ENCODE results near the gene ZSCAN1.

ZSCAN1 gene

DNA sequence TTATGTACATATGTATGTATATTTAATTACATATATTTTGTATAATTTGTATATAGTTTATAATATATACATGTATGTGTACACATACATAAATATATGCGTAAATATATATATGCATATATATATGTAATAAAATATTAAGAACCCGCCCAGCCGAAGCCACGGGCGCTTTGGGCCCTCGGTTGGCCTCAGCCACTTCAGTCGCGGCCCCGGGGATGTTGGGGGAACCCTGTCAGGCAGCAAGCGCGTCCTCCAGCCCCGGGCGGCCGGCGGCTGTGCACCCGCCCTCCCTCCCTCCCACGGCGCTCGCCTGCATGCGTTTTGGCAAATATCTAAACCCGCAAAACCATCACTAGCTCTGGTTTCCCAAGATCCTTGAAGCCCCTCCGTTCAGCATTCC, 23.3 kb upstream of the ZSCAN1 start:
- Histone ChIP-seq H3K27ac (ENCODE audit: low read depth, low read length) (no peak overlapping the region), H3K23ac (ENCODE audit: low read length) (no peak overlapping the region), H2AK5ac (ENCODE audit: low read length) (no peak overlapping the region), H4K5ac (ENCODE audit: low read length) (no peak overlapping the region), H3K4ac (ENCODE audit: low read depth, low read length) (no peak overlapping the region), H2BK5ac (ENCODE audit: low read length) (no peak overlapping the region), H3K4me3 (ENCODE audit: low read length) (no peak overlapping the region), H4K8ac (ENCODE audit: low read depth, low read length) (no peak overlapping the region), H2BK120ac (ENCODE audit: low read depth, low read length) (no peak overlapping the region), H2BK15ac (replicated peaks; ENCODE audit: low read depth) (no peak overlapping the region), H3K79me2 (ENCODE audit: control insufficient read depth, insufficient read depth, low read length) (no peaks in the 10 kb centered on the region), H3K4me1 (ENCODE audit: control insufficient read depth, low read depth, low read length) (no peaks in the 10 kb centered on the region), H3K56ac (ENCODE audit: low read length) (no peak overlapping the region), H3K4me2 (ENCODE audit: low read length) (no peak overlapping the region), H3K9ac (ENCODE audit: low read length) (no peak overlapping the region), H3K18ac (ENCODE audit: low read length) (no peak overlapping the region), H3K79me1 (ENCODE audit: low read length) (no peaks in the 10 kb centered on the region), H3K27me3 (ENCODE audit: insufficient read depth, low read length, poor library complexity) (no peaks in the 10 kb centered on the region), H3K36me3 (ENCODE audit: control insufficient read depth, insufficient read depth, low read length) (peaks cover 3% of the 10 kb centered on the region)
- no peak for DNase-seq
- WGBS (ENCODE audit: extremely low coverage, insufficient coverage, low lambda C conversion rate) = no CpG with 5 or more reads among the region's 22 CpGs

- peak; percentile 71 for DNase-seq
- no peak overlapping the region for H3K4me2 ChIP-seq (ENCODE audit: low read length)
- no peak overlapping the region for H2BK5ac ChIP-seq (ENCODE audit: low read length)
- no peak overlapping the region for H2AK5ac ChIP-seq (ENCODE audit: low read length)
- no peak overlapping the region for H3K23ac ChIP-seq (ENCODE audit: low read length)
- H3K18ac ChIP-seq (ENCODE audit: low read length) = no peak overlapping the region
- H3K79me2 ChIP-seq (ENCODE audit: control insufficient read depth, insufficient read depth, low read length) = no peaks in the 10 kb centered on the region
- H3K79me1 ChIP-seq (ENCODE audit: low read length) = no peaks in the 10 kb centered on the region
- no peak overlapping the region for H3K56ac ChIP-seq (ENCODE audit: low read length)
- no peak overlapping the region for H4K5ac ChIP-seq (ENCODE audit: low read length)
- H3K9ac ChIP-seq (ENCODE audit: low read length) = no peak overlapping the region
- no peaks in the 10 kb centered on the region for H3K36me3 ChIP-seq (ENCODE audit: control insufficient read depth, insufficient read depth, low read length)
- no peak overlapping the region for H4K8ac ChIP-seq (ENCODE audit: low read depth, low read length)
- H3K4me1 ChIP-seq (ENCODE audit: control insufficient read depth, low read depth, low read length) = no peaks in the 10 kb centered on the region
- no peaks in the 10 kb centered on the region for H3K27me3 ChIP-seq (ENCODE audit: insufficient read depth, low read length, poor library complexity)
- H3K4me3 ChIP-seq (ENCODE audit: low read length) = no peak overlapping the region
- no peak overlapping the region for H3K27ac ChIP-seq (ENCODE audit: low read depth, low read length)
- H2BK120ac ChIP-seq (ENCODE audit: low read depth, low read length) = no peak overlapping the region
- WGBS (ENCODE audit: extremely low coverage, insufficient coverage, low lambda C conversion rate) = no CpG with 5 or more reads among the region's 5 CpGs
- no peak overlapping the region for H2BK15ac ChIP-seq (replicated peaks; ENCODE audit: low read depth)
- H3K4ac ChIP-seq (ENCODE audit: low read depth, low read length) = no peak overlapping the region
Observed at GRCh38 chr19:58014141-58014540, 19.7 kb upstream of the ZSCAN1 start.

GRCh38 chr19:58020129-58020528, 13.7 kb upstream of the ZSCAN1 start:
- WGBS (ENCODE audit: extremely low coverage, insufficient coverage, low lambda C conversion rate) = no CpG with 5 or more reads among the region's 7 CpGs
- H3K79me2 ChIP-seq (ENCODE audit: control insufficient read depth, insufficient read depth, low read length) = no peaks in the 10 kb centered on the region
- no peaks in the 10 kb centered on the region for H3K79me1 ChIP-seq (ENCODE audit: low read length)
- no peaks in the 10 kb centered on the region for H3K27me3 ChIP-seq (ENCODE audit: insufficient read depth, low read length, poor library complexity)
- no peak overlapping the region for H2BK15ac ChIP-seq (replicated peaks; ENCODE audit: low read depth)
- no peak for DNase-seq
- no peak overlapping the region for H2BK120ac ChIP-seq (ENCODE audit: low read depth, low read length)
- no peak overlapping the region for H4K8ac ChIP-seq (ENCODE audit: low read depth, low read length)
- H3K4me1 ChIP-seq (ENCODE audit: control insufficient read depth, low read depth, low read length) = no peaks in the 10 kb centered on the region
- H3K9ac ChIP-seq (ENCODE audit: low read length) = no peak overlapping the region
- no peak overlapping the region for H3K18ac ChIP-seq (ENCODE audit: low read length)
- no peak overlapping the region for H3K4me2 ChIP-seq (ENCODE audit: low read length)
- H2BK5ac ChIP-seq (ENCODE audit: low read length) = no peak overlapping the region
- H3K4ac ChIP-seq (ENCODE audit: low read depth, low read length) = no peak overlapping the region
- no peak overlapping the region for H3K27ac ChIP-seq (ENCODE audit: low read depth, low read length)
- H3K23ac ChIP-seq (ENCODE audit: low read length) = no peak overlapping the region
- H3K56ac ChIP-seq (ENCODE audit: low read length) = no peak overlapping the region
- H2AK5ac ChIP-seq (ENCODE audit: low read length) = no peak overlapping the region
- H4K5ac ChIP-seq (ENCODE audit: low read length) = no peak overlapping the region
- H3K36me3 ChIP-seq (ENCODE audit: control insufficient read depth, insufficient read depth, low read length) = no peaks in the 10 kb centered on the region
- H3K4me3 ChIP-seq (ENCODE audit: low read length) = no peak overlapping the region

- no peak overlapping the region for H3K4ac ChIP-seq (ENCODE audit: low read depth, low read length)
- no peak overlapping the region for H2BK15ac ChIP-seq (replicated peaks; ENCODE audit: low read depth)
- H3K79me1 ChIP-seq (ENCODE audit: low read length) = no peaks in the 10 kb centered on the region
- H2AK5ac ChIP-seq (ENCODE audit: low read length) = no peak overlapping the region
- H3K27me3 ChIP-seq (ENCODE audit: insufficient read depth, low read length, poor library complexity) = no peaks in the 10 kb centered on the region
- peak; percentile 92 for DNase-seq
- H3K9ac ChIP-seq (ENCODE audit: low read length) = no peak overlapping the region
- no peaks in the 10 kb centered on the region for H3K4me1 ChIP-seq (ENCODE audit: control insufficient read depth, low read depth, low read length)
- no peak overlapping the region for H3K56ac ChIP-seq (ENCODE audit: low read length)
- no peak overlapping the region for H3K4me3 ChIP-seq (ENCODE audit: low read length)
- no peak overlapping the region for H2BK5ac ChIP-seq (ENCODE audit: low read length)
- H3K79me2 ChIP-seq (ENCODE audit: control insufficient read depth, insufficient read depth, low read length) = no peaks in the 10 kb centered on the region
- no peak overlapping the region for H2BK120ac ChIP-seq (ENCODE audit: low read depth, low read length)
- no peak overlapping the region for H3K23ac ChIP-seq (ENCODE audit: low read length)
- no CpG with 5 or more reads among the region's 30 CpGs for WGBS (ENCODE audit: extremely low coverage, insufficient coverage, low lambda C conversion rate)
- no peak overlapping the region for H4K8ac ChIP-seq (ENCODE audit: low read depth, low read length)
- H3K4me2 ChIP-seq (ENCODE audit: low read length) = no peak overlapping the region
- no peaks in the 10 kb centered on the region for H3K36me3 ChIP-seq (ENCODE audit: control insufficient read depth, insufficient read depth, low read length)
- H3K18ac ChIP-seq (ENCODE audit: low read length) = no peak overlapping the region
- no peak overlapping the region for H4K5ac ChIP-seq (ENCODE audit: low read length)
- H3K27ac ChIP-seq (ENCODE audit: low read depth, low read length) = no peak overlapping the region
Observed at GRCh38 chr19:58021541-58022282, 12.1 kb upstream of the ZSCAN1 start.

DNA sequence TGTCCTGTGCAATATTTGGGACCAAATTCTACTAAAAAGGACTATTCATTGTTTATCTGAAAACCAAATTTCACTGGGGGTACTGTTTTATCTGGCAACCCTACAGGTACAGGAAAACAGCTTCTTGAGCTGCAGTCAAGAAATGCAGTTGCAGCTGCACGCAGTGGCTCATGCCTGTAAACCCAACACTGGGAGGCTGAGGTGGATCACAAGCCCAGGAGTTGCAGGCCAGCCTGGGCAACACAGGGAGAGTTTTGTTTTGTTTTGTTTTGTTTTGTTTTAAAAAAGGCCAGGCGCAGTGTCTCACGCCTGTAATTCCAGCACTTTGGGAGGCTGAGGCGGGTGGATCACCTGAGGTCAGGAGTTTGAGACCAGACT, 11.6 kb upstream of the ZSCAN1 start:
- Histone ChIP-seq H3K27ac (ENCODE audit: low read depth, low read length) (no peak overlapping the region), H3K79me2 (ENCODE audit: control insufficient read depth, insufficient read depth, low read length) (no peaks in the 10 kb centered on the region), H2BK120ac (ENCODE audit: low read depth, low read length) (no peak overlapping the region), H3K23ac (ENCODE audit: low read length) (no peak overlapping the region), H3K9ac (ENCODE audit: low read length) (no peak overlapping the region), H3K56ac (ENCODE audit: low read length) (no peak overlapping the region), H3K79me1 (ENCODE audit: low read length) (no peaks in the 10 kb centered on the region), H3K4me2 (ENCODE audit: low read length) (no peak overlapping the region), H3K4ac (ENCODE audit: low read depth, low read length) (no peak overlapping the region), H2BK15ac (replicated peaks; ENCODE audit: low read depth) (no peak overlapping the region), H4K8ac (ENCODE audit: low read depth, low read length) (no peak overlapping the region), H3K4me1 (ENCODE audit: control insufficient read depth, low read depth, low read length) (no peaks in the 10 kb centered on the region), H3K18ac (ENCODE audit: low read length) (no peak overlapping the region), H3K36me3 (ENCODE audit: control insufficient read depth, insufficient read depth, low read length) (no peaks in the 10 kb centered on the region), H2AK5ac (ENCODE audit: low read length) (no peak overlapping the region), H3K4me3 (ENCODE audit: low read length) (no peak overlapping the region), H4K5ac (ENCODE audit: low read length) (no peak overlapping the region), H2BK5ac (ENCODE audit: low read length) (no peak overlapping the region), H3K27me3 (ENCODE audit: insufficient read depth, low read length, poor library complexity) (no peaks in the 10 kb centered on the region)
- no CpG with 5 or more reads among the region's 4 CpGs for WGBS (ENCODE audit: extremely low coverage, insufficient coverage, low lambda C conversion rate)
- DNase-seq = no peak

DNA sequence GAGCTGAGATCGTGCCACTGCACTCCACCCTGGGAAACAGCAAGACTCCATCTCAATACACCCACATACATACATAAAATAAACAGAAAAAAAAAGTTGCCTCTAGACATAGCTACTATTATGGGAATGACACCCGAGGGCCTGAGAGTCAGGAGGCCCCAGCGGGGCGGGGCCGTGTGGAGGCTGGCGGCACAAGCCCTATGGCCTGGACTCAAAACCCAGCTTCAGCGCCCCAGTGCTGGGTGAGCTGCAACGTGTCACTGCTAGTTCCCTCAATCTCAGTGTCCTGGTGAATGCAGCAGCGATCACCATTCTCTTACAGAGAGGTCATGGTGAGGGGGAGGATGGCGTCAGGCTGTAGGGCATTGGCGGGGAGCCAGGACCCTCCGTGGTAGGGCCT, 9.2 kb upstream of the ZSCAN1 start:
- no peaks in the 10 kb centered on the region for H3K36me3 ChIP-seq (ENCODE audit: control insufficient read depth, insufficient read depth, low read length)
- no CpG with 5 or more reads among the region's 12 CpGs for WGBS (ENCODE audit: extremely low coverage, insufficient coverage, low lambda C conversion rate)

More for the DNA sequence above, 9.2 kb upstream of the ZSCAN1 start:
- H2AK5ac ChIP-seq (ENCODE audit: low read length) = no peak overlapping the region
- H3K18ac ChIP-seq (ENCODE audit: low read length) = no peak overlapping the region
- H3K79me1 ChIP-seq (ENCODE audit: low read length) = no peaks in the 10 kb centered on the region
- no peak overlapping the region for H2BK15ac ChIP-seq (replicated peaks; ENCODE audit: low read depth)
- H3K9ac ChIP-seq (ENCODE audit: low read length) = no peak overlapping the region
- H4K8ac ChIP-seq (ENCODE audit: low read depth, low read length) = no peak overlapping the region
- H3K23ac ChIP-seq (ENCODE audit: low read length) = no peak overlapping the region
- H2BK5ac ChIP-seq (ENCODE audit: low read length) = no peak overlapping the region
- no peak overlapping the region for H4K5ac ChIP-seq (ENCODE audit: low read length)
- no peak overlapping the region for H3K4me2 ChIP-seq (ENCODE audit: low read length)
- H3K4me3 ChIP-seq (ENCODE audit: low read length) = no peak overlapping the region
- no peak overlapping the region for H3K4ac ChIP-seq (ENCODE audit: low read depth, low read length)
- H3K27me3 ChIP-seq (ENCODE audit: insufficient read depth, low read length, poor library complexity) = no peaks in the 10 kb centered on the region
- H3K4me1 ChIP-seq (ENCODE audit: control insufficient read depth, low read depth, low read length) = no peaks in the 10 kb centered on the region
- no peak for DNase-seq
- no peaks in the 10 kb centered on the region for H3K79me2 ChIP-seq (ENCODE audit: control insufficient read depth, insufficient read depth, low read length)
- H2BK120ac ChIP-seq (ENCODE audit: low read depth, low read length) = no peak overlapping the region
- H3K56ac ChIP-seq (ENCODE audit: low read length) = no peak overlapping the region
- no peak overlapping the region for H3K27ac ChIP-seq (ENCODE audit: low read depth, low read length)
